Panc1 (cell line): ENCODE measurements around the gene PRDM5. TPM values are rescaled to one million over a fixed set of nuclear protein-coding genes. Genes with fewer than 3 reads are reported as not detected.

ENCODE experiments used
- ATAC-seq: fragments of 200-7000 bp; cut with Tn5 transposase; 2 replicates; pipeline ENCODE4 v1.9.1; 2020; ENCODE audit warnings: mild to moderate bottlenecking, moderate library complexity
- BruUV-seq: library from RNA; stranded (reverse); fragments of 400-500 nt; replicated peaks from 2 replicates; lab custom pipeline; 2021; lab: Mats Ljungman, UMichigan
- CTCF ChIA-PET: fragments of 300-600 bp; sonication (Branson Sonifier 250); formaldehyde crosslinking; loops from one replicate; lab custom pipeline; 2022; ENCODE audit warnings: antibody characterized with exemption; lab: Charles Lee
- POLR2A ChIA-PET: fragments of 300-600 bp; sonication (Branson Sonifier 250); formaldehyde crosslinking; loops from one replicate; lab custom pipeline; 2022; ENCODE audit warnings: antibody characterized with exemption; lab: Charles Lee
- DNase-seq: peaks from one replicate; pipeline ENCODE4 v3.0.0-alpha.2; 2010; ENCODE audit warnings: low read depth, low spot score
- H3K27ac ChIP-seq: 2 replicates; pipeline ENCODE4 v1.5.1; 2011; ENCODE audit warnings: mild to moderate bottlenecking, low read length, inconsistent platforms
- H3K27me3 ChIP-seq: fragments of 200-500 bp; sonication (Bioruptor generic); 2 replicates; pipeline ENCODE4 v1.6.0; 2014; ENCODE audit warnings: low read length, inconsistent platforms; ENCODE audit not compliant: control insufficient read depth, insufficient read depth
- H3K36me3 ChIP-seq: fragments of 200-500 bp; sonication (Bioruptor generic); 2 replicates; pipeline ENCODE4 v1.5.1; 2014; ENCODE audit warnings: inconsistent platforms, mild to moderate bottlenecking, low read length, moderate library complexity; ENCODE audit not compliant: control insufficient read depth, insufficient read depth
- H3K4me1 ChIP-seq: 2 replicates; pipeline ENCODE4 v1.5.1; 2011; ENCODE audit warnings: inconsistent platforms, mild to moderate bottlenecking, low read length, moderate library complexity; ENCODE audit not compliant: control insufficient read depth, insufficient read depth
- H3K4me3 ChIP-seq, 2 experiments: 2 replicates each; pipeline ENCODE4 v1.5.1; 2011 to 2012; ENCODE audit warnings: low read depth in 2 of 2, low read length in 2 of 2, mild to moderate bottlenecking in 2 of 2, inconsistent platforms in 1 of 2, moderate library complexity in 1 of 2
- H3K9me3 ChIP-seq: fragments of 200-500 bp; sonication (Bioruptor generic); 2 replicates; pipeline ENCODE4 v1.5.1; 2014; ENCODE audit warnings: low read depth, mild to moderate bottlenecking, inconsistent platforms, low read length, moderate library complexity; ENCODE audit not compliant: control insufficient read depth, insufficient read depth
- POLR2AphosphoS5 ChIP-seq: IDR thresholded peaks from 2 replicates; pipeline ENCODE4 v1.6.1; 2012; ENCODE audit warnings: mild to moderate bottlenecking, low read depth, low read length, moderate library complexity
- SIN3A ChIP-seq: IDR thresholded peaks from 2 replicates; pipeline ENCODE4 v1.6.1; 2012; ENCODE audit warnings: low read depth, mild to moderate bottlenecking, low read length, moderate library complexity, borderline replicate concordance; ENCODE audit not compliant: insufficient read depth
- TCF7L2 ChIP-seq: IDR thresholded peaks from 2 replicates; pipeline ENCODE4 v1.6.1; 2011; ENCODE audit warnings: mild to moderate bottlenecking, low read depth, low read length, inconsistent platforms
- in situ Hi-C: cut with HindIII; loops from 2 replicates; pipeline ENCODE4 v1.10.0; 2016; ENCODE audit warnings: low sequenced_read_pairs, low pct_unique_long_range_greater_than_20kb
- intact Hi-C: fragments of 100-400 bp; cut with micrococcal nuclease; formaldehyde crosslinking; loops from one replicate; pipeline ENCODE4 v1.10.0; 2022; ENCODE audit not compliant: unreplicated experiment
- total RNA-seq: library from RNA; stranded (reverse); gene quantifications from one replicate; pipeline ENCODE4 v1.2.1, GENCODE V29; 2021; ENCODE audit not compliant: unreplicated experiment
- TF ChIP-seq, protein P1 (sequence below): fragments of 450-650 bp; IDR thresholded peaks from 2 replicates; pipeline ENCODE4 v1.5.1; 2017; ENCODE audit warnings: mild to moderate bottlenecking
- TF ChIP-seq, protein P2 (sequence below), 2 experiments: IDR thresholded peaks; 2 replicates each; pipeline ENCODE4 v1.6.1; 2011 to 2012; ENCODE audit warnings: low read depth in 2 of 2, control low read depth in 1 of 2, low read length in 1 of 2, mild to moderate bottlenecking in 1 of 2, moderate library complexity in 1 of 2; ENCODE audit not compliant: insufficient read depth in 1 of 2

The PRDM5 gene
- total RNA-seq, 1 experiment from 2014 or later, result 8.4 TPM

DNA sequence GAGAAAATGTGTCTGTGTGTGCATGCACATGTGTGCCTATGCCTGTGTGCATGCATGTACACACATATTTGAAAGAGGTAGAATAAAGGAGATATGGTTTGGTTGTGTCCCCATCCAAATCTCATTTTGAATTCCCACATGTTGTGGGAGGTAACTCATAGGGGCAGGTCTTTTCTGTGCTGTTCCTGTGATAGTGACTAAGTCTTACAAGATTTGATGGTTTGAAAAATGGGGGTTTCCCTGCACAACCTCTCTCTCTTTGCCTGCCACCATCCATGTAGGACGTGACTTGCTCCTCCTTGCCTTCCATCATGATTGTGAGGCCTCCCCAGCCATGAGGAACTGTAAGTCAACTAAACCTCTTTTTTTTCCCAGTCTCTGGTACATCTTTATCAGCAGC, 87.2 kb downstream of the PRDM5 start:
- no peak overlapping the region for H3K27ac ChIP-seq
- ATAC-seq, result no peak
- TF ChIP-seq SIN3A, result no peak
- TF ChIP-seq, protein P1, sequence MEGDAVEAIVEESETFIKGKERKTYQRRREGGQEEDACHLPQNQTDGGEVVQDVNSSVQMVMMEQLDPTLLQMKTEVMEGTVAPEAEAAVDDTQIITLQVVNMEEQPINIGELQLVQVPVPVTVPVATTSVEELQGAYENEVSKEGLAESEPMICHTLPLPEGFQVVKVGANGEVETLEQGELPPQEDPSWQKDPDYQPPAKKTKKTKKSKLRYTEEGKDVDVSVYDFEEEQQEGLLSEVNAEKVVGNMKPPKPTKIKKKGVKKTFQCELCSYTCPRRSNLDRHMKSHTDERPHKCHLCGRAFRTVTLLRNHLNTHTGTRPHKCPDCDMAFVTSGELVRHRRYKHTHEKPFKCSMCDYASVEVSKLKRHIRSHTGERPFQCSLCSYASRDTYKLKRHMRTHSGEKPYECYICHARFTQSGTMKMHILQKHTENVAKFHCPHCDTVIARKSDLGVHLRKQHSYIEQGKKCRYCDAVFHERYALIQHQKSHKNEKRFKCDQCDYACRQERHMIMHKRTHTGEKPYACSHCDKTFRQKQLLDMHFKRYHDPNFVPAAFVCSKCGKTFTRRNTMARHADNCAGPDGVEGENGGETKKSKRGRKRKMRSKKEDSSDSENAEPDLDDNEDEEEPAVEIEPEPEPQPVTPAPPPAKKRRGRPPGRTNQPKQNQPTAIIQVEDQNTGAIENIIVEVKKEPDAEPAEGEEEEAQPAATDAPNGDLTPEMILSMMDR, result no peak
- TF ChIP-seq, protein P2, sequence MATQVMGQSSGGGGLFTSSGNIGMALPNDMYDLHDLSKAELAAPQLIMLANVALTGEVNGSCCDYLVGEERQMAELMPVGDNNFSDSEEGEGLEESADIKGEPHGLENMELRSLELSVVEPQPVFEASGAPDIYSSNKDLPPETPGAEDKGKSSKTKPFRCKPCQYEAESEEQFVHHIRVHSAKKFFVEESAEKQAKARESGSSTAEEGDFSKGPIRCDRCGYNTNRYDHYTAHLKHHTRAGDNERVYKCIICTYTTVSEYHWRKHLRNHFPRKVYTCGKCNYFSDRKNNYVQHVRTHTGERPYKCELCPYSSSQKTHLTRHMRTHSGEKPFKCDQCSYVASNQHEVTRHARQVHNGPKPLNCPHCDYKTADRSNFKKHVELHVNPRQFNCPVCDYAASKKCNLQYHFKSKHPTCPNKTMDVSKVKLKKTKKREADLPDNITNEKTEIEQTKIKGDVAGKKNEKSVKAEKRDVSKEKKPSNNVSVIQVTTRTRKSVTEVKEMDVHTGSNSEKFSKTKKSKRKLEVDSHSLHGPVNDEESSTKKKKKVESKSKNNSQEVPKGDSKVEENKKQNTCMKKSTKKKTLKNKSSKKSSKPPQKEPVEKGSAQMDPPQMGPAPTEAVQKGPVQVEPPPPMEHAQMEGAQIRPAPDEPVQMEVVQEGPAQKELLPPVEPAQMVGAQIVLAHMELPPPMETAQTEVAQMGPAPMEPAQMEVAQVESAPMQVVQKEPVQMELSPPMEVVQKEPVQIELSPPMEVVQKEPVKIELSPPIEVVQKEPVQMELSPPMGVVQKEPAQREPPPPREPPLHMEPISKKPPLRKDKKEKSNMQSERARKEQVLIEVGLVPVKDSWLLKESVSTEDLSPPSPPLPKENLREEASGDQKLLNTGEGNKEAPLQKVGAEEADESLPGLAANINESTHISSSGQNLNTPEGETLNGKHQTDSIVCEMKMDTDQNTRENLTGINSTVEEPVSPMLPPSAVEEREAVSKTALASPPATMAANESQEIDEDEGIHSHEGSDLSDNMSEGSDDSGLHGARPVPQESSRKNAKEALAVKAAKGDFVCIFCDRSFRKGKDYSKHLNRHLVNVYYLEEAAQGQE (IDR thresholded peaks at IDR 0.05; ENCODE audit: insufficient read depth in 1 of 2, low read depth in 2 of 2, low read length in 1 of 2), result no peak
- no peaks in the 10 kb centered on the region for H3K36me3 ChIP-seq
- BruUV-seq, result no TSS peak
- DNase-seq, result no peak
- no peaks in the 10 kb centered on the region for H3K27me3 ChIP-seq
- no peaks in the 10 kb centered on the region for H3K9me3 ChIP-seq
- in situ Hi-C loops, result no loop called here
- ChIA-PET POLR2A (no interaction called here), CTCF (no interaction called here)
- H3K4me1 ChIP-seq, result no peaks in the 10 kb centered on the region
- no peak overlapping the region for H3K4me3 ChIP-seq
- intact Hi-C loops, result no loop called here

DNA sequence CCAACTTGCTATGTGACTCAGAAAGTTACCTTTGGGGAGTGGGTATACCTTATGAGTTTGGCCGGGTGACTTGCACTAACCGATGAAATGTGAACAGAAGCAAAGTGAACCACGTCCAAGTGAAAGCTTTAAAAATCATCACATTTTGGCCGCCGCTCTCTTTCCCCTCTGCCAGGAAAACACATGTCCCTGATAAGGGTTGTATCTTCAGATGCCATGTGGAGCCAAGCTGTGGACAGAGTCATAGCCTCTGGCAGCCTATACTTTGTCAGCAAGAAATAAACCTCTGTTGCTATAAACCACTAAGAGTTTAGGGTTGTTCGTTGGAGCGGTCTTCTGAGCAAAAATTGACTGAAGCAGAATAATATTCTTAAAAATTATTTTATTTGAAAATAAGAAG, 92.3 kb downstream of the PRDM5 start:
- BruUV-seq, result no TSS peak
- H3K27me3 ChIP-seq, result no peaks in the 10 kb centered on the region
- intact Hi-C loops, result no loop called here
- no peak for ATAC-seq
- TF ChIP-seq, protein P1, result no peak
- TF ChIP-seq TCF7L2 (no peak), SIN3A (no peak), POLR2AphosphoS5 (no peak)
- TF ChIP-seq, protein P2 (IDR thresholded peaks at IDR 0.05; ENCODE audit: insufficient read depth in 1 of 2, low read depth in 2 of 2, low read length in 1 of 2), result no peak
- DNase-seq, result no peak
- in situ Hi-C loops, result no loop called here
- H3K9me3 ChIP-seq, result no peaks in the 10 kb centered on the region
- no peaks in the 10 kb centered on the region for H3K4me1 ChIP-seq
- H3K36me3 ChIP-seq, result no peaks in the 10 kb centered on the region
- no peak overlapping the region for H3K4me3 ChIP-seq
- H3K27ac ChIP-seq, result no peak overlapping the region
- ChIA-PET POLR2A (no interaction called here), CTCF (no interaction called here)
